ENCODE data around the gene HMGB4.

GRCh38 chr1:33821291-33821690 is 42.6 kb upstream of the HMGB4 start:
- TF ChIP-seq CTCF (conservative IDR thresholded peaks at IDR 0.05) = no peak
- no peak for TF ChIP-seq EZH2 (IDR thresholded peaks at IDR 0.05; ENCODE audit: low read depth)
